SH-SY5Y (cell line): Measurements from ENCODE around the gene PARD6A.

Experiments used
- GATA2 ChIP-seq: IDR thresholded peaks from 2 replicates; pipeline ENCODE4 v1.6.1; 2011; ENCODE audit warnings: mild to moderate bottlenecking, low read depth, low read length
- GATA3 ChIP-seq: IDR thresholded peaks from 2 replicates; pipeline ENCODE4 v1.6.1; 2011; ENCODE audit warnings: low read depth, mild to moderate bottlenecking, low read length, moderate library complexity

Gene PARD6A

GRCh38 chr16:67649494-67649931, 11.2 kb upstream of the PARD6A start:
- TF ChIP-seq GATA2 = no peak
- TF ChIP-seq GATA3 = no peak

GRCh38 chr16:67650023-67650422, 10.7 kb upstream of the PARD6A start:
- TF ChIP-seq GATA2 = no peak
- TF ChIP-seq GATA3 = no peak

GRCh38 chr16:67651039-67651438, 9.7 kb upstream of the PARD6A start:
- no peak for TF ChIP-seq GATA2
- no peak for TF ChIP-seq GATA3

- TF ChIP-seq GATA3 (no peak), GATA2 (no peak)
Observed at GRCh38 chr16:67651847-67652246, 8.9 kb upstream of the PARD6A start.

DNA sequence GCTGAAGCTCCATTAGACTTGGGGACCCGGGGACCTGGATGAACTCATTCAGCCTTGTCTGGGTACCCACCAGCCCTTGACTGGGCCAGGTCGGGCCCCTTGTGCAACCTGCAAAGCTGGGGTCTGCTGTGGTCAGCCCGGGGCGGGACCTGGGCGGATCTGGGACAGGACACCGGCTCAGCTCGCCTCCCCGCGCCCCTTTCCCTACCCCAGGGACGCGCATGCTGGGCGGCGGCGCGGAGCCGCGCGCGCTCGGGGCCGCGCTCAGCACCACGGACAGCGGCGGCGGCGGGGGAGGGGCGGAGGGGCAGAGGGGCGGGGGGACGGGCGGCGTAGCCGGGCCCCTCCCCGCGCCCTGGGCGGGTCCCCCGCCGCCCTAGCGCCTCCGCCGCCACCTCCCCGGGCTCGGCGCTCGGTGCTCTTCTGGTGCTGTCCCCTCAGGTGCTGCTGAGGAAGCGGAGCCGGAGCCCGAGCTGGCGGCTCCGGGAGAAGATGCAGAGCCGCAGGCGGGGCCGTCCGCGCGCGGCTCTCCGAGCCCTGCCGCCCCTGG, 8.1 kb upstream of the PARD6A start:
- no peak for TF ChIP-seq GATA3

GRCh38 chr16:67653128-67653788, 7.5 kb upstream of the PARD6A start:
- TF ChIP-seq GATA3 = no peak
- TF ChIP-seq GATA2 = no peak

DNA sequence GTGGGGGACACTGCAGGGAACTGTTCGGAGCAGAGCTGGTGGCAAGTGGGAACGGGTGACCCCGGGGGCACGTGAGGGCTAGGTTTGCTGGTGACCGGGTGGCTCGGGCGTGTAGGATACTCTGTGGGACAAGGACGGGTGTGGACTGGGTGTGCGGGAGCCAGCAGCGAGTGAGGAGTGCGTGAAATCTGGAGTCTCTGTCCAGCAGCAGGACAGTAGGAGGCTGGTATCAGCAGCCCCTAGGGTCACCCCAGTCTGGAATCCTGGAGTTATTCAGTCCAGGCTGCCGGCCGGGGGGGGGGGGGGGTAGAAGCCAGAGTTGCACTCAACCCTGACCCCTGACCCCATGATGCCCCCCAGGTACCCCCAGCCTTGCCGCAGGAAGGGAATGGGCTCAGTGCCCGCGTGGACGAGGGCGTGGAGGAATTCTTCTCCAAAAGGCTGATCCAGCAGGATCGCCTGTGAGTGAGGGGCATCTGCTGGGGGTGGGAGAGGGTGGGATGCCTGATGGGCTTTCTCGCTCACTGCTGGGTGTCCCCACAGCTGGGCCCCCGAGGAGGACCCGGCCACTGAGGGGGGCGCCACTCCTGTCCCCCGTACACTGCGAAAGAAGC, 6.9 kb upstream of the PARD6A start:
- no peak for TF ChIP-seq GATA3
- no peak for TF ChIP-seq GATA2

DNA sequence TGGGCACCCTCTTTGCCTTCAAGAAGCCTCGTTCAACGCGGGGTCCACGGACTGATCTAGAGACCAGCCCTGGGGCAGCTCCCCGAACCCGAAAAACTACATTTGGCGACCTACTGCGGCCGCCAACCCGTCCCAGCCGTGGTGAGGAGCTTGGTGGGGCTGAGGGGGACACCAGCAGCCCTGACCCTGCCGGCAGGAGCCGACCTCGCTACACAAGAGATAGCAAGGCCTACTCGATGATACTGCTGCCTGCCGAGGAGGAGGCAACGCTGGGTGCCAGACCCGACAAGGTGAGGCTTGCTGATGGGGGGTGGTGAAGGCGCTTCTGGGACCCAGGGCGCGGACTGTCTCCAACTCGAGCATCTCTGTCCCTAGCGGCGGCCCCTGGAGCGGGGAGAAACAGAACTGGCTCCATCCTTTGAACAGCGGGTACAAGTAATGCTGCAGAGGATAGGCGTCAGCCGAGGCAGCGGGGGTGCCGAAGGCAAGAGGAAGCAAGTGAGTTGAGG, 6.3 kb upstream of the PARD6A start:
- TF ChIP-seq GATA3 (no peak), GATA2 (no peak)

GRCh38 chr16:67655363-67655762, 5.4 kb upstream of the PARD6A start:
- TF ChIP-seq GATA2 (no peak), GATA3 (no peak)

- TF ChIP-seq GATA2 (no peak), GATA3 (no peak)
Observed at GRCh38 chr16:67656344-67657016, 4.3 kb upstream of the PARD6A start.

DNA sequence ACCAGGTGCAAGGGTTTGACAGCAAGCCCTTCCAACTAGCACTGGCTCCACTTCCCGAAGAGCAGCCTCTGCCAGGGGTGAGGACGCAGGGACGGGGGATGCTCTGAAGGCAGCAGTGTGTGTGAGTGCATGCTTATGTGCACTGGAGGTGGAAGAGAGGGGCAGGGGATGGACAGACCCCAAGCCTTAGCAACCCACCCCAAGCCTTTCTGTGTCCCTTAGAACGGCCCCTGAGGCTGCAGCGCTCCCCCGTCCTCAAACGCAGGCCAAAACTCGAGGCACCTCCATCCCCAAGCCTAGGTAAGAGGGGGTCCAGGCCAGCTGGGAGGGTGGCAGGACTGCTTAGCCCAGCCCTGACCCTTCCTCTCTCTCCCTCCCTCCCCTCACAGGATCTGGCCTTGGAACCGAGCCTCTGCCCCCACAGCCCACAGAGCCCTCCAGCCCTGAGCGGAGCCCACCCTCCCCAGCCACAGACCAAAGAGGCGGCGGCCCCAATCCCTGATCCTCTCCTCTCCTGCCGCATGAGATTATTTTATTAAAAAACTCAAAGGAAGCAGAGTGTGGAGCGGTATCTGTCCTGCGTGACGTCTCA, 3.6 kb upstream of the PARD6A start:
- no peak for TF ChIP-seq GATA3
- TF ChIP-seq GATA2 = no peak

- no peak for TF ChIP-seq GATA2
- no peak for TF ChIP-seq GATA3
Observed at GRCh38 chr16:67657751-67658518, 2.8 kb upstream of the PARD6A start.

DNA sequence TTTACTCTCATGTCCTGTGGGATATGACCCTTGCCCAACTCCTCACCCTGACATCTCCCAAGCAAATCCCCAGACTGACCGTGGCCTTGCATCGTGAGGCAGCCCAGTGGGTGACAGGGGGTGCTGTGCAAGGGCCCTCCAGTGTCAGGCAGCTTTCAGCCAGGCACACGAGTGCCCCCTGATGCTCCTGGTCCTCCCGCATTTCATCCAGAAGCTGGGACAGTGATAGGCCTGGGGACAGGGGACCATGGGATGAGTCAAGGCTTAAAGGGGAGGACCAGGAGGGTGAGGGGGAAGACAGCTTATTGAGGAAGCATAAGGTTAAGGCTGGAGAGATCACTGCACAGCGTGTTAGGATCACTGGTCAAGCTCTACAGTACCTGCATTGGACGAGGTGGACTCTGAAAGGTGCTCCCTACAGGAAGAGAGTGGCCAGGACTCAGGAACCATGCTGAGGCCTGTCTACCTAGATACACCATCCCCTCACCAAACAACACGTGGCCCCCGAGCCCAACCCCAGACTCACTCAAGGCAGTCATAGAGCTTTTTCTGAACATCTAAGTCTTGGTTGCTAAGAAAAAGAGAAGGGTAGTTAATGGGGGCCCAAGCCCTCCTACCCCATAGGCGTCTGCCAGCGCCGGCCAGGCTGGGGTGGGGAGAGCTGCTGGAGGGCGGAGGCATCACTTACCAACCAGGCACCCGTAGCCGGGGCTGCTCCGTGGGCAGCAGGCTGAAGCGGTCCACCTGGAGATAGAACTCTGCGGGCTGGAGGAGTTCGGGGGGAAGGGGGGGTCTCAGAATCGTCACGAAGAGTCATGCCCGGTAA, 1.7 kb upstream of the PARD6A start:
- TF ChIP-seq GATA3 = no peak
- no peak for TF ChIP-seq GATA2
